Activated B cell treated with CpG ODN at 0.5 μM for 24 hours (primary cell): Measurements from ENCODE around the gene SLC5A7. TPM values are rescaled to one million over a fixed set of nuclear protein-coding genes. Genes with fewer than 3 reads are reported as not detected.

Experiments
- ATAC-seq: fragments of 200-7000 bp; cut with Tn5 transposase; one replicate; pipeline ENCODE4 v1.10.0; 2021; ENCODE audit warnings: low read depth, mild to moderate bottlenecking, moderate library complexity
- CTCF ChIA-PET: fragments of 350-600 bp; sonication (Branson Sonifier 250); formaldehyde crosslinking; loops from one replicate; lab custom pipeline; 2021; ENCODE audit warnings: antibody characterized with exemption; lab: Charles Lee
- POLR2A ChIA-PET: fragments of 350-600 bp; sonication (Branson Sonifier 250); formaldehyde crosslinking; loops from one replicate; lab custom pipeline; 2021; ENCODE audit warnings: antibody characterized with exemption; lab: Charles Lee
- DNase-seq: peaks from one replicate; pipeline ENCODE4 v3.0.0; 2022
- H3K27ac Mint-ChIP-seq: one replicate; pipeline ENCODE4 v1.8.0; 2020; ENCODE audit warnings: mixed read lengths
- H3K27me3 Mint-ChIP-seq: one replicate; pipeline ENCODE4 v1.8.0; 2021; ENCODE audit warnings: mixed read lengths
- H3K36me3 Mint-ChIP-seq: one replicate; pipeline ENCODE4 v1.8.0; 2021; ENCODE audit warnings: low read depth, mixed read lengths
- H3K4me1 Mint-ChIP-seq: one replicate; pipeline ENCODE4 v1.8.0; 2021; ENCODE audit warnings: mixed read lengths
- H3K4me3 Mint-ChIP-seq: one replicate; pipeline ENCODE4 v1.8.0; 2020; ENCODE audit warnings: mild to moderate bottlenecking, mixed read lengths
- H3K9me3 Mint-ChIP-seq: one replicate; pipeline ENCODE4 v1.8.0; 2020; ENCODE audit warnings: mixed read lengths
- intact Hi-C: fragments of 100-400 bp; cut with micrococcal nuclease; formaldehyde crosslinking; loops from one replicate; pipeline ENCODE4 v1.15.1; 2024
- total RNA-seq: library from RNA; stranded (reverse); gene quantifications from 2 replicates; pipeline ENCODE4 v1.2.3, GENCODE V29; 2022
- TF ChIP-seq, protein P1 (sequence below): fragments of 200-600 bp; IDR thresholded peaks from one replicate; pipeline ENCODE4 v1.8.0; 2022; ENCODE audit warnings: antibody characterized with exemption, mild to moderate bottlenecking

Gene SLC5A7
- total RNA-seq, 1 donor from 2014 or later: not detected

DNA sequence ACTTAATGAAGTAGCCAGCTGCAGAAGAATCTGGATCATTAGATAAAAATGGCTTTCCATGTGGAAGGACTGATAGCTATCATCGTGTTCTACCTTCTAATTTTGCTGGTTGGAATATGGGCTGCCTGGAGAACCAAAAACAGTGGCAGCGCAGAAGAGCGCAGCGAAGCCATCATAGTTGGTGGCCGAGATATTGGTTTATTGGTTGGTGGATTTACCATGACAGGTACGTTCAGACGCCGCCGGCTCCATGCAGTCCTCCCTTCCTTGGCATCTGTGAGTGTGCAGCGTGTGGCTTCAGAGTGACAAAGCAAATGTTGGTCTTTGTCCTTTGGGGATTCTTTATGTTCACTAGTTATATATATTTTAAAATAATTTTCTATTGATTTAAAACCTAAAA lies 1.8 kb downstream of the SLC5A7 start:
- Mint-ChIP-seq H3K4me3 (no peak overlapping the region), H3K4me1 (no peaks in the 10 kb centered on the region), H3K27me3 (peaks cover 15% of the 10 kb centered on the region), H3K9me3 (no peaks in the 10 kb centered on the region), H3K27ac (no peak overlapping the region), H3K36me3 (no peaks in the 10 kb centered on the region)
- TF ChIP-seq, protein P1, sequence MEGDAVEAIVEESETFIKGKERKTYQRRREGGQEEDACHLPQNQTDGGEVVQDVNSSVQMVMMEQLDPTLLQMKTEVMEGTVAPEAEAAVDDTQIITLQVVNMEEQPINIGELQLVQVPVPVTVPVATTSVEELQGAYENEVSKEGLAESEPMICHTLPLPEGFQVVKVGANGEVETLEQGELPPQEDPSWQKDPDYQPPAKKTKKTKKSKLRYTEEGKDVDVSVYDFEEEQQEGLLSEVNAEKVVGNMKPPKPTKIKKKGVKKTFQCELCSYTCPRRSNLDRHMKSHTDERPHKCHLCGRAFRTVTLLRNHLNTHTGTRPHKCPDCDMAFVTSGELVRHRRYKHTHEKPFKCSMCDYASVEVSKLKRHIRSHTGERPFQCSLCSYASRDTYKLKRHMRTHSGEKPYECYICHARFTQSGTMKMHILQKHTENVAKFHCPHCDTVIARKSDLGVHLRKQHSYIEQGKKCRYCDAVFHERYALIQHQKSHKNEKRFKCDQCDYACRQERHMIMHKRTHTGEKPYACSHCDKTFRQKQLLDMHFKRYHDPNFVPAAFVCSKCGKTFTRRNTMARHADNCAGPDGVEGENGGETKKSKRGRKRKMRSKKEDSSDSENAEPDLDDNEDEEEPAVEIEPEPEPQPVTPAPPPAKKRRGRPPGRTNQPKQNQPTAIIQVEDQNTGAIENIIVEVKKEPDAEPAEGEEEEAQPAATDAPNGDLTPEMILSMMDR: no peak
- ATAC-seq (no peak), DNase-seq (no peak)
- CTCF ChIA-PET: no interaction called here
- intact Hi-C loops: no loop called here
- POLR2A ChIA-PET: no interaction called here

DNA sequence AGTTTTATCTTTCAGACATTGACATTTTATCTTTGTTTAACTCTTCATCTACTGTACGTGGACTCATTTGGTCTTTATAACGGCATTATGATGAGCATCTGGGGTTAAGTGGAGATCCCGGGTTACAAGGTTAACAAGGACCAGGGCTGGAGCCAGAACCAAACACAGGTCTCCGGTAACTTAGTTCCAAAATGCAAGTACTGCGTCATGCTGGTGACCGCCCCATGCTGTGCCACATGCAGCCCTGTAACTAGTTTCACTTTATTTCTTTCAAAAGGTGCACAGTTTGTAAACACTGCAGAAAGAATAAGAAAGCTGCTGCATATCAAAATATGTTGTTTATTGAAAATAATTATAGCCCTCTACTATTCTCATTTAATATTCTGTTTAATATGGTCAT lies 3.1 kb downstream of the SLC5A7 start:
- Mint-ChIP-seq H3K27me3 (peaks cover 15% of the 10 kb centered on the region), H3K9me3 (no peaks in the 10 kb centered on the region), H3K4me1 (no peaks in the 10 kb centered on the region), H3K36me3 (no peaks in the 10 kb centered on the region), H3K4me3 (no peak overlapping the region), H3K27ac (no peak overlapping the region)
- ATAC-seq (no peak), DNase-seq (no peak)
- ChIA-PET CTCF (no interaction called here), POLR2A (no interaction called here)
- intact Hi-C loops: no loop called here
- TF ChIP-seq, protein P1: no peak

DNA sequence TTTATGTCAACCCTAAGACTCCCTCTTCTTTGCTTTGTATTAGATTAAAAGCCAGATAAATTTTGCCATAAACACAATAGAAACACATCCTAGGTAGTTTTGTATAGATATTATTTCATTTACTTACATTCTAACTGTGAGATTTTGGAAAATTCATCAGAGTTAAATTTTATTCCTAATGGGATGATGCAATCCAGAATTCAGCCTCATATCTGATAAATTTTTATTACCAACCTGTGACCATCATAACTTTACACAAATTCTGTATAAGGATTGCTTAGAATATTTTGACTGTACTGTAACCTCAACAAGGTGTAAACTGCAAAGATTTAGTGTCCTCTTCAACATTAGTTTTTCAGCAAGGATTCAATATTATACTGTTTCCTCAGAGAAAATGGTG lies 4.4 kb downstream of the SLC5A7 start:
- H3K36me3 Mint-ChIP-seq: no peaks in the 10 kb centered on the region
- no peaks in the 10 kb centered on the region for H3K4me1 Mint-ChIP-seq
- H3K27ac Mint-ChIP-seq: no peak overlapping the region
- POLR2A ChIA-PET: no interaction called here
- intact Hi-C loops: no loop called here
- TF ChIP-seq, protein P1: no peak
- H3K27me3 Mint-ChIP-seq: peaks cover 11% of the 10 kb centered on the region
- DNase-seq (no peak), ATAC-seq (no peak)
- no peak overlapping the region for H3K4me3 Mint-ChIP-seq
- CTCF ChIA-PET: no interaction called here
- no peaks in the 10 kb centered on the region for H3K9me3 Mint-ChIP-seq

DNA sequence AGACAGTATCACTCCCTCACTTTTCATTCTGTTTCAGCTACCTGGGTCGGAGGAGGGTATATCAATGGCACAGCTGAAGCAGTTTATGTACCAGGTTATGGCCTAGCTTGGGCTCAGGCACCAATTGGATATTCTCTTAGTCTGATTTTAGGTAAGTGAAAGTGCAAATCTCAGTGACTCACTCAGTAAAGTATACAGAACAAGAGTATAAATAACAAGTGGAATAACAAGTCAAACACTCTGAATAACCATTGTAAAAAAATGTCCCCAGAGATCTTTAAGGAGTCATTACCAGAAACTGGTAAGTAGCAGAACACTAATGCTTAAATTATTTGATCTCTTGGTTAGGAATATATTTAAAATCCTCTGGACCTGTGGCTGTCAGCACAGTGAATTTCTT lies 5.7 kb downstream of the SLC5A7 start:
- Mint-ChIP-seq H3K27me3 (peaks cover 7% of the 10 kb centered on the region), H3K9me3 (no peaks in the 10 kb centered on the region), H3K36me3 (no peaks in the 10 kb centered on the region), H3K27ac (no peak overlapping the region), H3K4me1 (no peaks in the 10 kb centered on the region), H3K4me3 (no peak overlapping the region)
- intact Hi-C loops: no loop called here
- ChIA-PET CTCF (no interaction called here), POLR2A (no interaction called here)
- ATAC-seq: no peak
- TF ChIP-seq, protein P1: no peak
- no peak for DNase-seq

DNA sequence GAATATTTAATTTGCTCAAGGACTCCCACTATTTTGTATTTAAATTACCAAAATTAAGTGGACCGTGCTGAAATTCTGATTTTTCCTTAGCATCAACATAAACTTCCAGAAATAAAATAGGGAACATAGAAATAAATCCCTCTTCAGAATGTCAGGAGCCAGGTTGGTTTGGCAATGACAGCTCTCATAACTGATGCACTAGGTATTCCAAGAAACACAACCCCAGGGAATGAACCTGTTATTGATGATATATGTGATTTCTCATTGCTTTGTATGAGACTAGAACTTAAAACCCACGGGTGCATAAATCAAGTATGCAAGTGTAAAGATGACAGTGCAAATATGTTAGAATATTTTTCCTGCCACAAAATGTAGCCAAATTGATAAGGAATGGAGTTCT lies 12.8 kb downstream of the SLC5A7 start:
- ATAC-seq: no peak
- Mint-ChIP-seq H3K36me3 (no peaks in the 10 kb centered on the region), H3K27ac (no peak overlapping the region), H3K27me3 (no peaks in the 10 kb centered on the region), H3K4me3 (no peak overlapping the region), H3K9me3 (no peaks in the 10 kb centered on the region), H3K4me1 (no peaks in the 10 kb centered on the region)
- no peak for DNase-seq
- CTCF ChIA-PET: no interaction called here
- TF ChIP-seq, protein P1: no peak
- POLR2A ChIA-PET: no interaction called here
- intact Hi-C loops: no loop called here
